GM19025 (cell line): Measurements from ENCODE around the gene CTNNA1.
"Not testable (repeated sequence)": the region's sequence is repeated elsewhere in the genome, so short reads cannot be mapped to it uniquely, and the experiment has no call there.

ENCODE experiments used
- ATAC-seq: cut with Tn5 transposase; IDR thresholded peaks from one replicate; pipeline ENCODE4 v1.9.1; 2021; ENCODE audit warnings: mild to moderate bottlenecking, low read depth, moderate library complexity; ENCODE audit not compliant: unreplicated experiment

Gene CTNNA1

GRCh38 chr5:138755084-138755748, 2.0 kb downstream of the CTNNA1 start:
- no peak for ATAC-seq

GRCh38 chr5:138757061-138757776, 4.0 kb downstream of the CTNNA1 start:
- no peak for ATAC-seq

GRCh38 chr5:138760448-138761110, 7.4 kb downstream of the CTNNA1 start:
- ATAC-seq: no peak

- not testable (repeated sequence) for ATAC-seq
These were observed 7.9 kb downstream of the CTNNA1 start for GRCh38 chr5:138761115-138761514.

GRCh38 chr5:138761670-138762069, 8.4 kb downstream of the CTNNA1 start:
- not testable (repeated sequence) for ATAC-seq

GRCh38 chr5:138762110-138762509, 8.9 kb downstream of the CTNNA1 start:
- ATAC-seq: no peak

GRCh38 chr5:138763037-138763778, 10.0 kb downstream of the CTNNA1 start:
- no peak for ATAC-seq

GRCh38 chr5:138770291-138770690, 17.1 kb downstream of the CTNNA1 start:
- no peak for ATAC-seq

- no peak for ATAC-seq
These were observed 17.8 kb downstream of the CTNNA1 start for GRCh38 chr5:138770977-138771376.

GRCh38 chr5:138772986-138773594, 19.9 kb downstream of the CTNNA1 start:
- ATAC-seq: no peak

- not testable (repeated sequence) for ATAC-seq
These were observed 20.4 kb downstream of the CTNNA1 start for GRCh38 chr5:138773624-138774023.

GRCh38 chr5:138775034-138775433, 21.8 kb downstream of the CTNNA1 start:
- ATAC-seq: no peak

GRCh38 chr5:138778234-138778633, 25.0 kb downstream of the CTNNA1 start:
- ATAC-seq: no peak

- no peak for ATAC-seq
These were observed 30.8 kb downstream of the CTNNA1 start for GRCh38 chr5:138783976-138784375.

- ATAC-seq: no peak
These were observed 31.4 kb downstream of the CTNNA1 start for GRCh38 chr5:138784590-138784989.

GRCh38 chr5:138789771-138790242, 36.6 kb downstream of the CTNNA1 start:
- ATAC-seq: no peak

GRCh38 chr5:138790684-138791083, 37.5 kb downstream of the CTNNA1 start:
- no peak for ATAC-seq

GRCh38 chr5:138792195-138792790, 39.1 kb downstream of the CTNNA1 start:
- ATAC-seq: no peak

- ATAC-seq: no peak
These were observed 40.4 kb downstream of the CTNNA1 start for GRCh38 chr5:138793575-138793974.

- ATAC-seq: no peak
These were observed 50.1 kb downstream of the CTNNA1 start for GRCh38 chr5:138803285-138803684.
